Bronchial epithelial cell (primary cell): Measurements from ENCODE around the gene CHIA. TPM values are rescaled to one million over a fixed set of nuclear protein-coding genes. Genes with fewer than 3 reads are reported as not detected.
"Not testable (repeated sequence)": the region's sequence is repeated elsewhere in the genome, so short reads cannot be mapped to it uniquely, and the experiment has no call there.

Experiments used
- DNase-seq: peaks from one replicate; pipeline ENCODE4 v3.0.0-alpha.2; 2010; ENCODE audit warnings: low read depth
- FAIRE-seq: peaks from 2 replicates; lab custom pipeline; 2011; peaks lifted over from hg19 to GRCh38; lab: Jason Lieb, UNC
- H3K27me3 ChIP-seq: 2 replicates; pipeline ENCODE4 v1.5.1; 2011; ENCODE audit warnings: low read length; ENCODE audit not compliant: control insufficient read depth, insufficient read depth
- H3K36me3 ChIP-seq: 2 replicates; pipeline ENCODE4 v1.5.1; 2011; ENCODE audit warnings: low read length; ENCODE audit not compliant: control insufficient read depth, insufficient read depth
- H3K4me3 ChIP-seq: 2 replicates; pipeline ENCODE4 v1.5.1; 2011; ENCODE audit warnings: mild to moderate bottlenecking, low read depth, low read length, control low read depth
- total RNA-seq: library from RNA; depleted of rRNA; stranded (reverse); fragments of >200 nt; gene quantifications from 2 replicates; pipeline ENCODE4 v1.2.1, GENCODE V29; 2014
- TF ChIP-seq, protein P1 (sequence below): IDR thresholded peaks from 2 replicates; pipeline ENCODE4 v1.5.1; 2011; ENCODE audit warnings: mild to moderate bottlenecking, moderate library complexity, low read length, control low read depth, inconsistent platforms; ENCODE audit not compliant: insufficient read depth, severe bottlenecking

Gene CHIA
- total RNA-seq, 1 donor from 2014 or later: not detected

GRCh38 chr1:111309690-111310089 is 19.0 kb downstream of the CHIA start:
- no peaks in the 10 kb centered on the region for H3K36me3 ChIP-seq
- no peak for DNase-seq
- FAIRE-seq: no peak
- H3K4me3 ChIP-seq: no peak overlapping the region
- H3K27me3 ChIP-seq: peaks cover 1% of the 10 kb centered on the region
- TF ChIP-seq, protein P1, sequence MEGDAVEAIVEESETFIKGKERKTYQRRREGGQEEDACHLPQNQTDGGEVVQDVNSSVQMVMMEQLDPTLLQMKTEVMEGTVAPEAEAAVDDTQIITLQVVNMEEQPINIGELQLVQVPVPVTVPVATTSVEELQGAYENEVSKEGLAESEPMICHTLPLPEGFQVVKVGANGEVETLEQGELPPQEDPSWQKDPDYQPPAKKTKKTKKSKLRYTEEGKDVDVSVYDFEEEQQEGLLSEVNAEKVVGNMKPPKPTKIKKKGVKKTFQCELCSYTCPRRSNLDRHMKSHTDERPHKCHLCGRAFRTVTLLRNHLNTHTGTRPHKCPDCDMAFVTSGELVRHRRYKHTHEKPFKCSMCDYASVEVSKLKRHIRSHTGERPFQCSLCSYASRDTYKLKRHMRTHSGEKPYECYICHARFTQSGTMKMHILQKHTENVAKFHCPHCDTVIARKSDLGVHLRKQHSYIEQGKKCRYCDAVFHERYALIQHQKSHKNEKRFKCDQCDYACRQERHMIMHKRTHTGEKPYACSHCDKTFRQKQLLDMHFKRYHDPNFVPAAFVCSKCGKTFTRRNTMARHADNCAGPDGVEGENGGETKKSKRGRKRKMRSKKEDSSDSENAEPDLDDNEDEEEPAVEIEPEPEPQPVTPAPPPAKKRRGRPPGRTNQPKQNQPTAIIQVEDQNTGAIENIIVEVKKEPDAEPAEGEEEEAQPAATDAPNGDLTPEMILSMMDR: no peak

GRCh38 chr1:111318523-111318922 is 27.9 kb downstream of the CHIA start:
- TF ChIP-seq, protein P1: no peak
- FAIRE-seq: no peak
- DNase-seq: no peak
- no peaks in the 10 kb centered on the region for H3K27me3 ChIP-seq
- no peaks in the 10 kb centered on the region for H3K36me3 ChIP-seq
- no peak overlapping the region for H3K4me3 ChIP-seq

DNA sequence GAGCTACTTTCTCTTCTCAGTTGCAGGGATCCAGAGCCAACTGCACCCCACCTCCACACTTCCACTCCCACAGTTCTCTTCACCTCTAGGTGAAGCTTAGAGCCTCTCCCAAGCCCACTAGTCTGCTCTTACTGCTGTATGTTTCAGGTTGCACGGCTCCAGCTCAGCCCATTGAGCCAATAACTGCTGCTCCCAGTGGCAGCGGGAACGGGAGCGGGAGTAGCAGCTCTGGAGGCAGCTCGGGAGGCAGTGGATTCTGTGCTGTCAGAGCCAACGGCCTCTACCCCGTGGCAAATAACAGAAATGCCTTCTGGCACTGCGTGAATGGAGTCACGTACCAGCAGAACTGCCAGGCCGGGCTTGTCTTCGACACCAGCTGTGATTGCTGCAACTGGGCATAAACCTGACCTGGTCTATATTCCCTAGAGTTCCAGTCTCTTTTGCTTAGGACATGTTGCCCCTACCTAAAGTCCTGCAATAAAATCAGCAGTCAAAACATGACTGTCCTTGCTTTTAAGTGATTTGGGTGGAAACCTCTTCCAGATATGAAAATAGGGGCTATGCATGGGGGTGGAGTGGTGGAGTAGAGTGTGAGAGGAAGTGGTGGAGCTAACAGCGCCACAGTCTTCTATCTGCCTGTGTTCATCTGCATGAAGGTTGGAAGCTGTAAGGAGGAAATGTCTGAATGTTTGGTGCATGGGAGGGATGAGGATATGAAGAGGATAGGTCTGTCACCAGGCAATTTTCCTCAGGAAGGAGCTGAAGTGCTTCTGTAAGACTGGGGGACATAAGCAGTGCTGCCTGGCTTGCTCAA is 29.6 kb downstream of the CHIA start:
- DNase-seq (no peak), FAIRE-seq (peak; percentile 7)
- Histone ChIP-seq H3K36me3 (no peaks in the 10 kb centered on the region), H3K27me3 (no peaks in the 10 kb centered on the region), H3K4me3 (no peak overlapping the region)
- TF ChIP-seq, protein P1: no peak

- Histone ChIP-seq H3K4me3 (no peak overlapping the region), H3K27me3 (no peaks in the 10 kb centered on the region), H3K36me3 (no peaks in the 10 kb centered on the region)
- DNase-seq (peak; percentile 60), FAIRE-seq (peak; percentile 40)
- TF ChIP-seq, protein P1: no peak
These were observed 32.6 kb downstream of the CHIA start for GRCh38 chr1:111323231-111323630.

DNA sequence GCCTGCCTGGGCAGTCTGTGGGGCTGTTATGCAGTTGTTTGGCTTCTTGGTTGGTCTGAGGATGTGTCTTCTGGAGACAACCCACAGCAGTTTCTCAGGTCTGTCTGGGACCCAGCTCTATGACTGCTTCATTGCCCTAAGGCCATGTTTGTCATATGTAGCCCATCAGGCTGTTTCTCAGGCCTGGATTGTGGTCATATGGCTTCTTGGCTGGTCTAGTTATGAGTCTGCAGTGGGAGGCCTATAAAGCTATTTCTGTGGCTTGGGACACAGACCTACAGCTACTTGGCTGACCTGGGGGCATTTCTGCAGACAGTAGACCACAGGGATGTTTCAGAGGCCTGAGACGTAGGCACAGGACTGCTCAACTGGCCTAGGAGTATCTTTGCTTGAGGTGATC is 41.5 kb downstream of the CHIA start:
- DNase-seq (no peak), FAIRE-seq (no peak)
- TF ChIP-seq, protein P1: no peak
- Histone ChIP-seq H3K27me3 (no peaks in the 10 kb centered on the region), H3K36me3 (no peaks in the 10 kb centered on the region), H3K4me3 (no peak overlapping the region)

DNA sequence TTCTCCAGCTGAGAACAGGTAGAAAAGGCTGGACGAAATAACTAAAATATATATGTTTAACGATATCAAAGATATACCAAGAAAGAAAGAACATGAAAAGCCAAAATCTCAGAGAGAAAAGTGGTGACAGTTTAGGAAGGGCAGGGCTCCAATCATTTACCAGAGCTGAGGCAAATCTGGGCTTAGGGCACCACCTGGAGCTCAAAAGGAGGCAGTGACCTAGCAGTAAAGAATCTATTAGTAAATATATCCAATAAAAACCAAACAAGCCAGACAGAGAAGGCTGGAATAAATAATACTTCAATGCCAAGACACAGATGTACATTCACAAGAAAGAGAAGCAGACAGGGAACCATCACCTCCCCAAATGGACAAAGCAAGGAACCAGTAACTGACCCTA is 43.5 kb downstream of the CHIA start:
- TF ChIP-seq, protein P1: peak; percentile 66
- no peaks in the 10 kb centered on the region for H3K36me3 ChIP-seq
- H3K27me3 ChIP-seq: no peaks in the 10 kb centered on the region
- no peak overlapping the region for H3K4me3 ChIP-seq
- FAIRE-seq: no peak
- peak; percentile 45 for DNase-seq

DNA sequence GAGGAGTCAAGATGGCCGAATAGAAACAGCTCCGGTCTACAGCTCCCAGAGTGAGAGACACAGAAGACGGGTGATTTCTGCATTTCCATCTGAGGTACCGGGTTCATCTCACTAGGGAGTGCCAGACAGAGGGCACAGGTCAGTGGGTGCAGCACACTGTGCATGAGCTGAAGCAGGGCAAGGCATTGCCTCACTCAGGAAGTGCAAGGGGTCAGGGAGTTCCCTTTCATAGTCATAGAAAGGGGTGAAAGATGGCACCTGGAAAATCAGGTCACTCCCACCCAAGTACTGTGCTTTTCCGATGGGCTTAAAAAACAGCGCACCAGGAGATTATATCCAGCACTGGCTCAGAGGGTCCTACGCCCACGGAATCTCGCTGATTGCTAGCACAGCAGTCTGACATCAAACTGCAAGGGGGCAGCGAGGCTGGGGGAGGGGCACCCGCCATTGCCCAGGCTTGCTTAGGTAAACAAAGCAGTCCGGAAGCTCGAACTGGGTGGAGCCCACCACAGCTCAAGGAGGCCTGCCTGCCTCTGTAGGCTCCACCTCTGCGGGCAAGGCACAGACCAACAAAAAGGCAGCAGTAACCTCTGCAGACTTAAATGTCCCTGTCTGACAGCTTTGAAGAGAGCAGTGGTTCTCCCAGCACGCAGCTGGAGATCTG is 44.7 kb downstream of the CHIA start:
- not testable (repeated sequence) for DNase-seq, FAIRE-seq, H3K27me3 ChIP-seq, H3K36me3 ChIP-seq, H3K4me3 ChIP-seq

DNA sequence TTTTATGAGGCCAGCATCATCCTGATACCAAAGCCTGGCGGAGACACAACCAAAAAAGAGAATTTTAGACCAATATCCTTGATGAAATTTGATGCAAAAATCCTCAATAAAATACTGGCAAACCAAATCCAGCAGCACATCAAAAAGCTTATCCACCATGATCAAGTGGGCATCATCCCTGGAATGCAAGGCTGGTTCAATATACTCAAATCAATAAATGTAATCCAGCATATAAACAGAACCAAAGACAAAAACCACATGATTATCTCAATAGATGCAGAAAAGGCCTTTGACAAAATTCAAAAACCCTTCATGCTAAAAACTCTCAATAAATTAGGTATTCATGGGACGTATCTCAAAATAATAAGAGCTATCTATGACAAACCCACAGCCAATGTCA is 48.2 kb downstream of the CHIA start:
- not testable (repeated sequence) for H3K4me3 ChIP-seq, FAIRE-seq, DNase-seq, H3K27me3 ChIP-seq, H3K36me3 ChIP-seq
